ENCODE measurements around the gene FNDC3A. TPM values are rescaled to one million over a fixed set of nuclear protein-coding genes. Genes with fewer than 3 reads are reported as not detected.

The FNDC3A gene
- total RNA-seq, 1 donor from 2014 or later: 22.7 TPM

DNA sequence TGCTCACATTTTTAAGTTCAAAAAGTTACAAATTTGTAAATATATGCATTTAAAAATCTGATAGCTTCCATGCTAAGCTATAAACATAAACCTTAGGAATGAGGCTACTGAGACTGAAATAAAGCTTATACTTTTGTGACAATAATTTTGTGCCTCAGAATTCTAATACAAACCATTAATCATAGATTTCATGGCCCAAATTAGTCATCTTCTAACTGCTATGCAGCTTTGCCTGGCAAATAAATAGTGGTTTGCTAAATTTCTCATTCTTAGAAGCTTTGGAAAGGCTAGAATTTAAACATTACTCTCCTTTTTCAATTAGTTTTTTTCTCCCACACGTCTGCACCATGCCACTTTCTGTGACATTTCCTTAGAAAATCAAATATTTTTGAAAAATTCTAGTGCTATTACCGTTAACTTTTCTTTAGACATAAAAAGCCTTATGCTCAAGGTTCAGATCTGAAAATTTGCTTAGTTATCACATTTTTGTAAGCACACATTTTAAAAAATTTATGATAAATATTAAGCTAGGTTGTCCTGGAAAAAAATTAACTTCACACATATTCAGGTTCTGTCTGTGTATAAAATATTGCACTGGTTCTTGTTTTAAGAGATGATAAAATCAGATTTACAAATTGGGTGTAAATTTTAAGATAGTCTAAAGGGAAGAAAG lies 46.9 kb downstream of the FNDC3A start:
- intact Hi-C loops (cut with DNase I): no loop called here
- Histone ChIP-seq H3K4me3 (no peak overlapping the region), H3K27ac (no peak overlapping the region), H3K9me3 (peaks cover 0 to 4% of the 10 kb centered on the region in 2 donors), H3K27me3 (no peaks in the 10 kb centered on the region), H3K36me3 (peaks cover 0 to under 1% of the 10 kb centered on the region in 2 donors), H3K4me1 (no peaks in the 10 kb centered on the region)
- DNase-seq (ENCODE audit: low spot score in 2 of 2): no peak
- TF ChIP-seq, protein P1, sequence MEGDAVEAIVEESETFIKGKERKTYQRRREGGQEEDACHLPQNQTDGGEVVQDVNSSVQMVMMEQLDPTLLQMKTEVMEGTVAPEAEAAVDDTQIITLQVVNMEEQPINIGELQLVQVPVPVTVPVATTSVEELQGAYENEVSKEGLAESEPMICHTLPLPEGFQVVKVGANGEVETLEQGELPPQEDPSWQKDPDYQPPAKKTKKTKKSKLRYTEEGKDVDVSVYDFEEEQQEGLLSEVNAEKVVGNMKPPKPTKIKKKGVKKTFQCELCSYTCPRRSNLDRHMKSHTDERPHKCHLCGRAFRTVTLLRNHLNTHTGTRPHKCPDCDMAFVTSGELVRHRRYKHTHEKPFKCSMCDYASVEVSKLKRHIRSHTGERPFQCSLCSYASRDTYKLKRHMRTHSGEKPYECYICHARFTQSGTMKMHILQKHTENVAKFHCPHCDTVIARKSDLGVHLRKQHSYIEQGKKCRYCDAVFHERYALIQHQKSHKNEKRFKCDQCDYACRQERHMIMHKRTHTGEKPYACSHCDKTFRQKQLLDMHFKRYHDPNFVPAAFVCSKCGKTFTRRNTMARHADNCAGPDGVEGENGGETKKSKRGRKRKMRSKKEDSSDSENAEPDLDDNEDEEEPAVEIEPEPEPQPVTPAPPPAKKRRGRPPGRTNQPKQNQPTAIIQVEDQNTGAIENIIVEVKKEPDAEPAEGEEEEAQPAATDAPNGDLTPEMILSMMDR (IDR thresholded peaks at IDR 0.05): no peak

GRCh38 chr13:49023431-49023830 lies 47.7 kb downstream of the FNDC3A start:
- H3K4me3 ChIP-seq: no peak overlapping the region
- H3K9me3 ChIP-seq: peaks cover 0 to 4% of the 10 kb centered on the region in 2 donors
- H3K27ac ChIP-seq: no peak overlapping the region
- intact Hi-C loops (cut with DNase I): no loop called here
- H3K27me3 ChIP-seq: no peaks in the 10 kb centered on the region
- H3K36me3 ChIP-seq: peaks cover 0 to 3% of the 10 kb centered on the region in 2 donors
- no peaks in the 10 kb centered on the region for H3K4me1 ChIP-seq
- no peak for DNase-seq (ENCODE audit: low spot score in 2 of 2)
- TF ChIP-seq, protein P1 (IDR thresholded peaks at IDR 0.05): no peak

GRCh38 chr13:49026851-49027250 lies 51.1 kb downstream of the FNDC3A start:
- TF ChIP-seq, protein P1 (IDR thresholded peaks at IDR 0.05): no peak
- H3K4me3 ChIP-seq: no peak overlapping the region
- no peak overlapping the region for H3K27ac ChIP-seq
- no peaks in the 10 kb centered on the region for H3K27me3 ChIP-seq
- intact Hi-C loops (cut with DNase I): no loop called here
- no peaks in the 10 kb centered on the region for H3K4me1 ChIP-seq
- DNase-seq (ENCODE audit: low spot score in 2 of 2): no peak
- H3K36me3 ChIP-seq: peaks cover 0 to 3% of the 10 kb centered on the region in 2 donors
- H3K9me3 ChIP-seq: no peaks in the 10 kb centered on the region

GRCh38 chr13:49029570-49029969 lies 53.9 kb downstream of the FNDC3A start:
- Histone ChIP-seq H3K9me3 (no peaks in the 10 kb centered on the region), H3K27ac (no peak overlapping the region), H3K27me3 (no peaks in the 10 kb centered on the region), H3K4me3 (no peak overlapping the region), H3K36me3 (peaks cover 0 to 3% of the 10 kb centered on the region in 2 donors), H3K4me1 (no peaks in the 10 kb centered on the region)
- intact Hi-C loops (cut with DNase I): no loop called here
- TF ChIP-seq, protein P1 (IDR thresholded peaks at IDR 0.05): no peak
- no peak for DNase-seq (ENCODE audit: low spot score in 2 of 2)

- no peak for DNase-seq (ENCODE audit: low spot score in 2 of 2)
- no peaks in the 10 kb centered on the region for H3K4me1 ChIP-seq
- H3K9me3 ChIP-seq: no peaks in the 10 kb centered on the region
- H3K27ac ChIP-seq: no peak overlapping the region
- intact Hi-C loops (cut with DNase I): no loop called here
- H3K27me3 ChIP-seq: no peaks in the 10 kb centered on the region
- peaks cover 0 to 3% of the 10 kb centered on the region in 2 donors for H3K36me3 ChIP-seq
- H3K4me3 ChIP-seq: no peak overlapping the region
- TF ChIP-seq, protein P1 (IDR thresholded peaks at IDR 0.05): no peak
These were observed 54.5 kb downstream of the FNDC3A start for GRCh38 chr13:49030213-49030612.
